ENCODE measurements around the gene NANOG. TPM values are rescaled to one million over a fixed set of nuclear protein-coding genes. Genes with fewer than 3 reads are reported as not detected.

NANOG gene
- not detected in 2 replicates for total RNA-seq

GRCh38 chr12:7788884-7789528 lies at the start of gene NANOG:
NANOG (plus strand) TSS chr12:7789402; CDS start chr12:7789615, 213 bp downstream.

GRCh38 chr12:7747246-7747645 lies 42.0 kb upstream of the NANOG start, which contains the start of gene CLEC4C:
CLEC4C (minus strand) TSS chr12:7747375; CDS start chr12:7747348, 27 bp downstream.

Other genes with a start within 250 kb of the NANOG start
- gene APOBEC1, start 123.5 kb upstream of the NANOG start, total RNA-seq, result not detected in 2 replicates
- gene GDF3, start 93.6 kb upstream of the NANOG start, total RNA-seq, result not detected in 2 replicates
- not detected in 2 replicates for gene DPPA3, start 78.0 kb upstream of the NANOG start, total RNA-seq
- gene CLEC4C, start 42.0 kb upstream of the NANOG start, total RNA-seq, result not detected in 2 replicates
- not detected in 2 replicates for gene NANOGNB, start 24.2 kb upstream of the NANOG start, total RNA-seq
- 0.09 TPM in 1 of 2 replicates, not detected in the other for gene SLC2A14, start 83.5 kb downstream of the NANOG start, total RNA-seq
- 100 and 155 TPM in 2 replicates for gene SLC2A3, start 146.8 kb downstream of the NANOG start, total RNA-seq
- 5.6 and 7.4 TPM in 2 replicates for gene FOXJ2, start 243.3 kb downstream of the NANOG start, total RNA-seq